Tibial nerve (tissue), 4 donors: ENCODE data around the gene RRH. TPM values are rescaled to one million over a fixed set of nuclear protein-coding genes. Genes with fewer than 3 reads are reported as not detected.

Source experiments
- DNase-seq, 2 donors: peaks; one replicate each; pipeline ENCODE4 v3.0.0-alpha.2; 2019; ENCODE audit warnings: low spot score in 2 of 2
- H3K27ac ChIP-seq, 4 donors: fragments of 200-600 bp; sonication (generic) in 3 of 4; one replicate each; pipeline ENCODE4 v1.5.1; 2017 to 2019; ENCODE audit warnings: mild to moderate bottlenecking in 1 of 4
- H3K27me3 ChIP-seq, 2 donors: fragments of 200-600 bp; sonication (generic) in 1 of 2; one replicate each; pipeline versions ENCODE4 v1.5.1 to v1.6.0; 2017 to 2019
- H3K36me3 ChIP-seq, 3 donors: fragments of 200-600 bp; sonication (generic); one replicate each; pipeline ENCODE4 v1.5.1; 2018 to 2019
- H3K4me1 ChIP-seq, 4 donors: fragments of 200-600 bp; sonication (generic) in 3 of 4; one replicate each; pipeline ENCODE4 v1.5.1; 2017 to 2019
- H3K4me3 ChIP-seq, 4 donors: fragments of 200-600 bp; sonication (generic) in 3 of 4; one replicate each; pipeline ENCODE4 v1.5.1; 2017 to 2019; ENCODE audit warnings: mild to moderate bottlenecking in 1 of 4, moderate library complexity in 1 of 4
- H3K9me3 ChIP-seq, 4 donors: fragments of 200-600 bp; sonication (generic) in 3 of 4; one replicate each; pipeline ENCODE4 v1.5.1; 2017 to 2019
- CTCF ChIP-seq, 5 experiments: fragments of 200-600 bp in 3 of 5; fragments of 450-650 bp in 2 of 5; sonication (generic) in 3 of 5; IDR thresholded peaks; one replicate each; pipeline ENCODE4 v1.5.1; 2016 to 2019; ENCODE audit warnings: antibody characterized with exemption in 5 of 5, mild to moderate bottlenecking in 3 of 5, moderate library complexity in 2 of 5
- EP300 ChIP-seq, 2 donors: sonication (generic); formaldehyde crosslinking; IDR thresholded peaks; one replicate each; pipeline ENCODE4 v1.6.1; 2017; ENCODE audit warnings: antibody characterized with exemption in 2 of 2, mild to moderate bottlenecking in 1 of 2
- POLR2A ChIP-seq, 2 donors: fragments of 450-650 bp; IDR thresholded peaks; one replicate each; pipeline ENCODE4 v1.6.1; 2017; ENCODE audit warnings: antibody characterized with exemption in 2 of 2, mild to moderate bottlenecking in 2 of 2, moderate library complexity in 2 of 2
- WGBS, 2 donors: methylation state at CpG; one replicate each; pipeline ENCODE4 v1.1.5; 2018; 5-methylcytosine and 5-hydroxymethylcytosine counted together
- total RNA-seq, 4 donors: library from RNA; depleted of rRNA; stranded (reverse); fragments of >200 nt; gene quantifications; one replicate each; pipeline ENCODE4 v1.1.0, GENCODE V29; 2016

Gene RRH
- total RNA-seq, 4 donors from 2014 or later = 0.22 TPM; not detected in 3

GRCh38 chr4:109876634-109877265 lies 49.0 kb downstream of the RRH start:
- Histone ChIP-seq H3K36me3 (peaks cover 0 to 10% (median 0%) of the 10 kb centered on the region in 3 donors), H3K9me3 (peaks cover 0 to 16% (median 0%) of the 10 kb centered on the region in 4 donors), H3K27me3 (no peaks in the 10 kb centered on the region), H3K4me3 (no peak overlapping the region), H3K27ac (no peak overlapping the region), H3K4me1 (no peaks in the 10 kb centered on the region)
- 87 to 91% methylated on average over 2 of the region's 2 CpGs for WGBS, 2 donors
- TF ChIP-seq POLR2A (IDR thresholded peaks at IDR 0.05) (no peak), EP300 (IDR thresholded peaks at IDR 0.05) (no peak), CTCF (IDR thresholded peaks at IDR 0.05) (no peak)
- DNase-seq = no peak

- DNase-seq = no peak
- Histone ChIP-seq H3K27me3 (no peaks in the 10 kb centered on the region), H3K27ac (no peak overlapping the region), H3K4me1 (no peaks in the 10 kb centered on the region), H3K9me3 (peaks cover 0 to 16% (median 0%) of the 10 kb centered on the region in 4 donors), H3K36me3 (peaks cover 0 to 10% (median 0%) of the 10 kb centered on the region in 3 donors), H3K4me3 (no peak overlapping the region)
- TF ChIP-seq CTCF (IDR thresholded peaks at IDR 0.05) (no peak), EP300 (IDR thresholded peaks at IDR 0.05) (no peak), POLR2A (IDR thresholded peaks at IDR 0.05) (no peak)
- WGBS, 2 donors = 72 to 77% methylated on average over 3 of the region's 3 CpGs
Observed at GRCh38 chr4:109877400-109877799, 49.6 kb downstream of the RRH start.

- 72 to 84% methylated on average over 2 of the region's 2 CpGs for WGBS, 2 donors
- Histone ChIP-seq H3K27me3 (no peaks in the 10 kb centered on the region), H3K4me3 (no peak overlapping the region), H3K36me3 (no peaks in the 10 kb centered on the region), H3K9me3 (peaks cover 0 to 9% (median 0%) of the 10 kb centered on the region in 4 donors), H3K27ac (no peak overlapping the region), H3K4me1 (no peaks in the 10 kb centered on the region)
- no peak for TF ChIP-seq CTCF (IDR thresholded peaks at IDR 0.05)
- TF ChIP-seq EP300 (IDR thresholded peaks at IDR 0.05) = no peak
- no peak for TF ChIP-seq POLR2A (IDR thresholded peaks at IDR 0.05)
- no peak for DNase-seq
Observed at GRCh38 chr4:109878355-109878754, 50.6 kb downstream of the RRH start.

GRCh38 chr4:109879081-109879480 lies 51.3 kb downstream of the RRH start:
- H3K27ac ChIP-seq = no peak overlapping the region
- H3K27me3 ChIP-seq = no peaks in the 10 kb centered on the region
- H3K4me3 ChIP-seq = no peak overlapping the region
- H3K4me1 ChIP-seq = no peaks in the 10 kb centered on the region
- 73 to 86% methylated on average over 11 to 12 of the region's 12 CpGs for WGBS, 2 donors
- H3K9me3 ChIP-seq = peaks cover 0 to 6% (median 0%) of the 10 kb centered on the region in 4 donors
- no peaks in the 10 kb centered on the region for H3K36me3 ChIP-seq
- no peak for TF ChIP-seq POLR2A (IDR thresholded peaks at IDR 0.05)
- TF ChIP-seq CTCF (IDR thresholded peaks at IDR 0.05) = no peak
- TF ChIP-seq EP300 (IDR thresholded peaks at IDR 0.05) = no peak
- no peak for DNase-seq

GRCh38 chr4:109879636-109880314 lies 52.0 kb downstream of the RRH start:
- Histone ChIP-seq H3K4me3 (no peak overlapping the region), H3K27me3 (no peaks in the 10 kb centered on the region), H3K9me3 (peaks cover 0 to 2% (median 0%) of the 10 kb centered on the region in 4 donors), H3K27ac (no peak overlapping the region), H3K36me3 (no peaks in the 10 kb centered on the region), H3K4me1 (no peaks in the 10 kb centered on the region)
- DNase-seq = no peak
- WGBS, 2 donors = 86 to 95% methylated on average over 7 of the region's 7 CpGs
- TF ChIP-seq EP300 (IDR thresholded peaks at IDR 0.05) (no peak), CTCF (IDR thresholded peaks at IDR 0.05) (no peak), POLR2A (IDR thresholded peaks at IDR 0.05) (no peak)
